ENCODE data around the gene PSME2. TPM values are rescaled to one million over a fixed set of nuclear protein-coding genes. Genes with fewer than 3 reads are reported as not detected.
"Not testable (repeated sequence)": the region's sequence is repeated elsewhere in the genome, so short reads cannot be mapped to it uniquely, and the experiment has no call there.

Gene PSME2
- total and polyA plus RNA-seq, 8 donors = 62.4 to 421 (median 232) TPM

GRCh38 chr14:24106672-24107271 is 39.6 kb downstream of the PSME2 start:
- 67 to 79% (median 74%) methylated on average over 4 of the region's 4 CpGs for WGBS, 5 donors
- Histone ChIP-seq H3K9me3 (no peaks in the 10 kb centered on the region), H3K36me3 (peaks cover 0 to 22% (median 16%) of the 10 kb centered on the region in 4 donors), H3K27me3 (no peaks in the 10 kb centered on the region), H3K4me3 (no peak overlapping the region), H3K27ac (no peak overlapping the region), H3K4me1 (peaks cover 5 to 19% (median 13%) of the 10 kb centered on the region in 4 donors)
- no peak for DNase-seq
- TF ChIP-seq POLR2A (IDR thresholded peaks at IDR 0.05) (no peak), CTCF (IDR thresholded peaks at IDR 0.05) (no peak), EP300 (IDR thresholded peaks at IDR 0.05) (no peak), POLR2AphosphoS5 (IDR thresholded peaks at IDR 0.05) (no peak)
- intact Hi-C loops (cut with DNase I; ENCODE audit: low total_unique reads) = loop anchor here (10.0 kb wide), 1 partner anchor 52 kb away; the partner anchor contains the start of gene CARMIL3

- H3K4me1 ChIP-seq = peaks cover 5 to 15% (median 8%) of the 10 kb centered on the region in 4 donors
- H3K27me3 ChIP-seq, H3K9me3 ChIP-seq, DNase-seq, H3K27ac ChIP-seq, H3K4me3 ChIP-seq: not testable (repeated sequence)
- H3K36me3 ChIP-seq = peaks cover 0 to 31% (median 20%) of the 10 kb centered on the region in 4 donors
- 84 to 93% (median 91%) methylated on average over 8 of the region's 8 CpGs for WGBS, 5 donors
- intact Hi-C loops (cut with DNase I; ENCODE audit: low total_unique reads) = loop anchor here (10.0 kb wide), 1 partner anchor 51 kb away; the partner anchor contains the start of gene CARMIL3
These were observed 40.7 kb downstream of the PSME2 start for GRCh38 chr14:24105609-24106239.

GRCh38 chr14:24103451-24103850 is 43.0 kb downstream of the PSME2 start:
- Histone ChIP-seq H3K27me3 (no peaks in the 10 kb centered on the region), H3K4me3 (no peak overlapping the region), H3K36me3 (peaks cover 0 to 53% (median 40%) of the 10 kb centered on the region in 4 donors), H3K9me3 (no peaks in the 10 kb centered on the region), H3K4me1 (peaks cover 0 to 10% (median 6%) of the 10 kb centered on the region in 4 donors), H3K27ac (no peak overlapping the region)
- 93 to 97% (median 95%) methylated on average over 12 to 13 of the region's 13 CpGs for WGBS, 5 donors
- DNase-seq = no peak
- intact Hi-C loops (cut with DNase I; ENCODE audit: low total_unique reads) = loop anchor here (10.0 kb wide), 1 partner anchor 49 kb away; the partner anchor contains the start of gene CARMIL3
- TF ChIP-seq POLR2AphosphoS5 (IDR thresholded peaks at IDR 0.05) = no peak
- no peak for TF ChIP-seq POLR2A (IDR thresholded peaks at IDR 0.05)
- TF ChIP-seq CTCF (IDR thresholded peaks at IDR 0.05) = no peak
- TF ChIP-seq EP300 (IDR thresholded peaks at IDR 0.05) = no peak

GRCh38 chr14:24102357-24103048 is 43.9 kb downstream of the PSME2 start:
- H3K27ac ChIP-seq = no peak overlapping the region
- TF ChIP-seq POLR2AphosphoS5 (IDR thresholded peaks at IDR 0.05) (no peak), CTCF (IDR thresholded peaks at IDR 0.05) (no peak), POLR2A (IDR thresholded peaks at IDR 0.05) (no peak), EP300 (IDR thresholded peaks at IDR 0.05) (no peak)
- no peak for DNase-seq
- no peak overlapping the region for H3K4me3 ChIP-seq
- H3K27me3 ChIP-seq = no peaks in the 10 kb centered on the region
- intact Hi-C loops (cut with DNase I; ENCODE audit: low total_unique reads) = loop anchor here (10.0 kb wide), 1 partner anchor 48 kb away; the partner anchor contains the start of gene CARMIL3
- 69 to 87% (median 81%) methylated on average over 7 of the region's 7 CpGs for WGBS, 5 donors
- H3K9me3 ChIP-seq = no peaks in the 10 kb centered on the region
- peaks cover 0 to 7% (median 6%) of the 10 kb centered on the region in 4 donors for H3K4me1 ChIP-seq
- H3K36me3 ChIP-seq = peaks cover 0 to 60% (median 47%) of the 10 kb centered on the region in 4 donors
